Fibroblast of lung (primary cell): ENCODE results near the gene CDH26. TPM values are rescaled to one million over a fixed set of nuclear protein-coding genes. Genes with fewer than 3 reads are reported as not detected.

ENCODE experiments used
- DNase-seq, 2 donors: peaks; one replicate each; pipeline versions ENCODE4 v3.0.0 to v3.0.0-alpha.2; 2010; ENCODE audit warnings: low read depth in 2 of 2
- H2AFZ ChIP-seq: 2 replicates; pipeline ENCODE4 v1.5.1; 2012; ENCODE audit warnings: low read length, control low read depth, inconsistent platforms
- H3K27ac ChIP-seq: 2 replicates; pipeline ENCODE4 v1.5.1; 2011; ENCODE audit warnings: low read length, control low read depth; ENCODE audit not compliant: insufficient read depth
- H3K27me3 ChIP-seq: 2 replicates; pipeline ENCODE4 v1.5.1; 2011; ENCODE audit warnings: mild to moderate bottlenecking, low read length; ENCODE audit not compliant: control insufficient read depth, insufficient read depth
- H3K36me3 ChIP-seq: 2 replicates; pipeline ENCODE4 v1.5.1; 2011; ENCODE audit warnings: low read length; ENCODE audit not compliant: control insufficient read depth, insufficient read depth
- H3K4me1 ChIP-seq: 2 replicates; pipeline ENCODE4 v1.5.1; 2011; ENCODE audit warnings: low read length; ENCODE audit not compliant: control insufficient read depth, insufficient read depth; ENCODE audit errors: extremely low read depth
- H3K4me2 ChIP-seq: 2 replicates; pipeline ENCODE4 v1.5.1; 2011; ENCODE audit warnings: low read length, control low read depth; ENCODE audit not compliant: insufficient read depth; ENCODE audit errors: extremely low read depth
- H3K4me3 ChIP-seq, 4 experiments: fragments of 200-600 bp in 1 of 4; sonication (generic) in 1 of 4; replicated peaks in 1 of 4; 2 replicates each; pipeline ENCODE4 v1.5.1; 2011 to 2016; ENCODE audit warnings: low read length in 4 of 4, low read depth in 3 of 4, mild to moderate bottlenecking in 3 of 4, control low read depth in 2 of 4, inconsistent platforms in 1 of 4, mixed read lengths in 1 of 4; ENCODE audit not compliant: insufficient read depth in 1 of 4; ENCODE audit errors: control extremely low read depth in 1 of 4
- H3K79me2 ChIP-seq: 2 replicates; pipeline ENCODE4 v1.5.1; 2012; ENCODE audit warnings: mild to moderate bottlenecking, low read length, inconsistent platforms; ENCODE audit not compliant: control insufficient read depth, insufficient read depth
- H3K9ac ChIP-seq: 2 replicates; pipeline ENCODE4 v1.5.1; 2011; ENCODE audit warnings: mild to moderate bottlenecking, low read length, control low read depth; ENCODE audit not compliant: insufficient read depth
- H3K9me3 ChIP-seq: 2 replicates; pipeline ENCODE4 v1.5.1; 2012; ENCODE audit warnings: low read depth, low read length; ENCODE audit not compliant: control insufficient read depth, insufficient read depth
- H4K20me1 ChIP-seq: 2 replicates; pipeline ENCODE4 v1.5.1; 2011; ENCODE audit warnings: low read length; ENCODE audit not compliant: control insufficient read depth, insufficient read depth; ENCODE audit errors: extremely low read depth
- CTCF ChIP-seq, 2 donors: IDR thresholded peaks in 1 of 2; conservative IDR thresholded peaks in 1 of 2; 1 replicate in 1 of 2; 2 replicates in 1 of 2; pipeline ENCODE4 v1.5.1; 2011 to 2012; ENCODE audit warnings: low read length in 2 of 2, control low read depth in 1 of 2, inconsistent platforms in 1 of 2, low read depth in 1 of 2, mild to moderate bottlenecking in 1 of 2
- EZH2 ChIP-seq: IDR thresholded peaks from 2 replicates; pipeline ENCODE4 v1.5.1; 2012; ENCODE audit warnings: low read length, control low read depth, mild to moderate bottlenecking; ENCODE audit errors: missing control alignments
- polyA plus RNA-seq, 2 donors: library from polyadenylated mRNA; depleted of rRNA in 1 of 2; stranded (reverse) in 1 of 2; unstranded in 1 of 2; fragments of >200 nt; gene quantifications; 2 replicates each; pipeline ENCODE4 v1.2.1, GENCODE V29; 2011 to 2012; ENCODE audit warnings: missing spikeins in 1 of 2
- total RNA-seq: library from RNA; depleted of rRNA; stranded (reverse); fragments of >200 nt; gene quantifications from 2 replicates; pipeline ENCODE4 v1.2.1, GENCODE V29; 2014

CDH26 gene
- total and polyA plus RNA-seq, 2 donors (not counting 1 experiment from before 2014, with no cell fraction given) = 0.12 to 0.50 TPM

- Histone ChIP-seq H2AFZ (no peak overlapping the region), H3K27ac (no peak overlapping the region), H3K79me2 (no peaks in the 10 kb centered on the region), H4K20me1 (no peaks in the 10 kb centered on the region), H3K9ac (no peak overlapping the region), H3K4me2 (no peak overlapping the region), H3K4me3 (no peak overlapping the region), H3K27me3 (no peaks in the 10 kb centered on the region), H3K4me1 (peaks cover 3% of the 10 kb centered on the region), H3K9me3 (no peaks in the 10 kb centered on the region), H3K36me3 (no peaks in the 10 kb centered on the region)
- TF ChIP-seq EZH2 (no peak), CTCF (conservative IDR thresholded peaks at IDR 0.05 in 1 of 2, IDR thresholded peaks at IDR 0.05 in 1 of 2; ENCODE audit: low read depth in 1 of 2, low read length in 2 of 2) (no peak)
- no peak for DNase-seq
Observed at GRCh38 chr20:60060593-60060992, 102.4 kb downstream of the CDH26 start.

DNA sequence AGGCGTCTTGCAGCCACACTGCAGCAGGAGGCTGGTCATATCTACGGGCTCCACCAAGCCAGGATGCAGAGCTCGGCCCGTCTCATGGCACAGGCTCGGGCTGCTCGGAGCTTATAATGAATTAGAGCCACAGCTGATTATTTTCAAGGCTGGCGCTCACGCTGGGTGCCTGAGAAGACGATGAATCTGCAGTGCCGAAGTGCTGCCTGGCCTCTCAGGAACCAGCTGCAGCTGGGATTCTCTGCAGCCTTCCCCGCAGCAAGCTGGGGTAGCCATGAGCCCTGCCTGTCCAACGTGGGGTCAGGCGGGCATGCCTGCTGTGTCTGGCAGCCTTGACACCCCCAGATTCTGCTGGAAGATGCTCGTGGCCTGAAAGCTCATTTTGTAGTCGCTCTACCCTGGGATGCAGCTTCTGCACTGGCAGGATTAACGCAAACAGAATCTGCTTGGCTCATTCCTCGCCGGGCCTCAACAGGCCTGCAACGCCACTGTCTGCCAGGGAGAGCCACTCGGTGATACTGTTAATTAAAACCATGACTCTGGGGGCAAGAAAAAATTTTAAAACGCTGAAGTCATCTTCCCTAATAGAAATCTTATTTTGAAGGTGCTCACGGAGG is 104.3 kb downstream of the CDH26 start:
- H3K4me3 ChIP-seq = peak overlapping the region in 1 of 4 experiments; percentile 21
- TF ChIP-seq CTCF (conservative IDR thresholded peaks at IDR 0.05 in 1 of 2, IDR thresholded peaks at IDR 0.05 in 1 of 2; ENCODE audit: low read depth in 1 of 2, low read length in 2 of 2) = no peak
- TF ChIP-seq EZH2 = no peak
- H2AFZ ChIP-seq = peak overlapping the region; percentile 78
- no peaks in the 10 kb centered on the region for H4K20me1 ChIP-seq
- no peaks in the 10 kb centered on the region for H3K9me3 ChIP-seq
- no peaks in the 10 kb centered on the region for H3K36me3 ChIP-seq
- no peaks in the 10 kb centered on the region for H3K27me3 ChIP-seq
- peak overlapping the region; percentile 59 for H3K4me2 ChIP-seq
- peak in 1 of 2 donors; percentile 37 for DNase-seq
- peaks cover 3% of the 10 kb centered on the region for H3K4me1 ChIP-seq
- no peaks in the 10 kb centered on the region for H3K79me2 ChIP-seq
- H3K9ac ChIP-seq = no peak overlapping the region
- H3K27ac ChIP-seq = peak overlapping the region; percentile 74

DNA sequence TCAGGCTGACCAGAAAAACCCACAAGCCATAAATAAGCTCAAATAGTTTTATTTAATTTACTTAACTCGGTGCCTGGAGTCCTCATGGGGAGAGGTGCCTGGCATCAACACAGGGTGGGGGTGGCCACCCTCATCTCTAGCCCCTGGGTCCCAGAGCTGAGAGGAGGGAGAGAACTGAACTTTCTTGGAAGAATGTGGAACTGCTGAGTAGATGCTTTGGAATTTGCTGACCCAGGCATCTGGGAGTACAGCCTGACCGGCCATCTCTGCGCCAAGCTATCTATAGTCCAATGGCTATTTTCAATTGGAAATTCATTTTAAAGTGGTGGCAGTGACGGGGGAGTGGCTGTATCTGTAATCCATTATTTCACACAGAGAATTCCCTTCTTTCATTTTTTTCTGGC is 104.8 kb downstream of the CDH26 start:
- TF ChIP-seq EZH2 (no peak), CTCF (conservative IDR thresholded peaks at IDR 0.05 in 1 of 2, IDR thresholded peaks at IDR 0.05 in 1 of 2; ENCODE audit: low read depth in 1 of 2, low read length in 2 of 2) (no peak)
- H3K9me3 ChIP-seq = no peaks in the 10 kb centered on the region
- peak overlapping the region; percentile 74 for H3K27ac ChIP-seq
- H3K79me2 ChIP-seq = no peaks in the 10 kb centered on the region
- no peak overlapping the region for H3K9ac ChIP-seq
- DNase-seq = peak; percentile 77 to 79
- H3K4me3 ChIP-seq = peak overlapping the region in 1 of 4 experiments; percentile 21
- H3K36me3 ChIP-seq = no peaks in the 10 kb centered on the region
- H3K27me3 ChIP-seq = no peaks in the 10 kb centered on the region
- peaks cover 3% of the 10 kb centered on the region for H3K4me1 ChIP-seq
- H4K20me1 ChIP-seq = no peaks in the 10 kb centered on the region
- peak overlapping the region; percentile 44 for H3K4me2 ChIP-seq
- no peak overlapping the region for H2AFZ ChIP-seq
